Measurements from ENCODE around the gene TRMU.

DNA sequence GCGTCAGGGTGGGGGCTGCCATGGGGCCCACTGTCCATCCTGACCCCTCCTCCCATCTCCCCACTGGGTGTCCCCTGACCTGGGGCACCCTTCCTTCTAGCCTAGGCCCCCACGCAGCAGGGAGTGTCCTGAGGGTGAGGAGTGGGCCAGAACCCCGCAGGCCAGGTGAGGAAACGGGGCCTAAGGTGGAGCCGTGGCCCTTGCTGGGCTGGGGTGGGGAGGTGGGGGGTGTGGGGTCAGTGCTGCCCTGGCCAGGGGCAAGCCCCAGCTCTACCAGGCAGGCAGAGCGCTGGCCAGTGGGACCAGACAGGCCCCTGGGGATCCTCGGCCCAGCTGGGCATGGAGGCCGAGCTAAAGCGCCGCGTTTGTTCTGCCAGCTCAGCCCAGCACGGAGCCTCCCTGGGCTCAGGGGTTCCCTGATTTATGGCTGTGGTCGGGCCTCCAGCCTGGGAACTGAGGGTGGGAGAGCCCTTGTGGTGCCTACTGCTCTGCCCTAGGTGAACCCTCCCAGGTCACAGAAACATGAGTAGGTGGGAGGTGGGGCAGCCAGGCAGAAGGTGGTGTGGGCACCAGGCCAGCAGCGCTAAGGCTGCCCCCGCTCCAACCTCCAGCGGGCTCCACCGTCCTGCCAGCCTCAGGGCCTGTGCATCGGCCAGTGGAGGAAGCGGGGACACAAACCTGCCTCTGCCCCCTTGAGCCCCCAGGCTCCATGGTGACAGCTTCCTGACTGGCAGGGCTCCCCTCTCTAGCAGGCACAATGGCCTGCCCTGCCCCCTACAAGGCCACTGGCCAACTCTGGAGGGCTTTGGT, 22.4 kb downstream of the TRMU start:
- TF ChIP-seq CTCF (IDR thresholded peaks at IDR 0.05; ENCODE audit: low read depth, low read length, missing input control) (no peak), GABPA (IDR thresholded peaks at IDR 0.05 in 1 of 2, conservative IDR thresholded peaks at IDR 0.05 in 1 of 2) (no peak), RXRA (IDR thresholded peaks at IDR 0.05) (no peak), ATF3 (IDR thresholded peaks at IDR 0.05) (no peak), RAD21 (IDR thresholded peaks at IDR 0.05) (no peak), YY1 (IDR thresholded peaks at IDR 0.05) (no peak), MAX (IDR thresholded peaks at IDR 0.05) (no peak), EGR1 (IDR thresholded peaks at IDR 0.05; ENCODE audit: low read depth in 2 of 2) (no peak), FOXA1 (IDR thresholded peaks at IDR 0.05) (no peak), TAF1 (conservative IDR thresholded peaks at IDR 0.05) (no peak)

Data from liver (tissue), 3 donors.